Posterior cingulate gyrus (tissue), 11 donors: ENCODE results near the gene UHRF1.

Experiments
- DNase-seq, 10 donors: peaks; one replicate each; pipeline versions ENCODE4 v3.0.0 to v3.0.0-alpha.2; 2020 to 2021; ENCODE audit warnings: mixed read lengths in 3 of 10
- intact Hi-C: fragments of 100-400 bp; cut with DNase I; formaldehyde crosslinking; loops from one replicate; pipeline ENCODE4 v1.15.1; 2023

The UHRF1 gene

DNA sequence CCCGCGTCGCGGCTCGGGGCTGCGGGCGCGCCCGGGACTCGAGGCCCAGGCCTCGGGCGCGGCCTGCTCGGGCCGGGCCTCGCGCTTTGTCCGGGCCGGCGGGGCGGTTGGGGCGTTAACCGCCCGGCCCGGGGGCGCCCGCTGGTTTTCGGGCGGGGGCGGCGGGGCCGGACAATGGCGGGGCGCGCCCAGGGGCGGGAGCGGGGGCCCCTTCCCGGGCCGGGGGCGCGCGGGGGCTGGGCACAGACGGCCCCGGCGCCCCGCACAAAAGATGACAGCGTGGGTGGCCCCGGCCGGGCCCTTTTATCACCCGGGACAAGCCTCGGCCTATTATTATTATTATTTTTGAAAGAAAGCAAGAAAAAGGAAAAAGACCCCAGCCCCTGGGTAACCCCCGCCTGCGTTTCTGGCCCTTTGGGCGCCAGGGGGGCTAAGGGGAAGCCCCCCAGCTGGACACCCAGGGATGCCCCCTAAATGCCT, 60.0 kb downstream of the UHRF1 start:
- no peak for DNase-seq
- intact Hi-C loops = loop anchor here (5.0 kb wide), 1 partner anchor 62 kb away; the partner anchor contains the start of gene UHRF1

DNA sequence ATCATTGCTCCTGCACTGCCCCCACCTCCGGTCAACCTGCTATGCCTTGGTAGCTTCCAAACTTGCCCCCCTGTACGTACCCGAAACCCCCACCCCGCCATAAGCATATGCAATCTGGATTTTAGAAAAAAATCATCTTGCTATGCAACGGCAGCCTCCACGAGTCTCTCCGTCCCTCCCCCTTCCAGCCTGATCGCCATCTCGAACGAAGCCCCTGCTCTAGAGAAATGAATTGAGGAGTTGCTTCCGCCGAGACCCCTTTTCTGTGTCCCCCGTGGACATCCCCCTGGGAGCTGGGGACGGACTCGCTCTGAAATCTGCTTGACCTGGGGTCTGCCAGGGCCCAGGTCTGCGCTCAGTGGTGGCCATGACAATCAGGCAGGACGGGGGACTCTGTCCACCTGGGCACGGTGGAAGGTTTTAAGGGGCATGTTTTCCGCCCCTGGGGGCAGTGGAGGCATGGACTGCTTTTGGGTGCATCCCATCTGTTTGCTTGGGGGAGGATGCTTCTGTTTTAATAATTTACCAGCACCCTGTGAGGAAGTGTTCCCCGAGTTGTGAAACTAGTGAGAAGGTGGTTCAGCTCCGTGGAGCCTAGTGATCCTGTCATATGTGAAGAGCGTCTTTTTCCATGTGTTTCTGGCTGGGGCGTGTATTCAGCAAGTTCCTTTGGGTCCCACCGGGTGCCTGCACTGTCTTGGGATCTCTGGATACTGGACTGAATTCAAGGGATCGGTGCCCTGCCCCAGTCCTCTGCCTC, 60.7 kb downstream of the UHRF1 start:
- intact Hi-C loops = loop anchor here (5.0 kb wide), 2 partner anchors 62 to 63 kb away; partner anchors contain the start of gene UHRF1
- DNase-seq = no peak

DNA sequence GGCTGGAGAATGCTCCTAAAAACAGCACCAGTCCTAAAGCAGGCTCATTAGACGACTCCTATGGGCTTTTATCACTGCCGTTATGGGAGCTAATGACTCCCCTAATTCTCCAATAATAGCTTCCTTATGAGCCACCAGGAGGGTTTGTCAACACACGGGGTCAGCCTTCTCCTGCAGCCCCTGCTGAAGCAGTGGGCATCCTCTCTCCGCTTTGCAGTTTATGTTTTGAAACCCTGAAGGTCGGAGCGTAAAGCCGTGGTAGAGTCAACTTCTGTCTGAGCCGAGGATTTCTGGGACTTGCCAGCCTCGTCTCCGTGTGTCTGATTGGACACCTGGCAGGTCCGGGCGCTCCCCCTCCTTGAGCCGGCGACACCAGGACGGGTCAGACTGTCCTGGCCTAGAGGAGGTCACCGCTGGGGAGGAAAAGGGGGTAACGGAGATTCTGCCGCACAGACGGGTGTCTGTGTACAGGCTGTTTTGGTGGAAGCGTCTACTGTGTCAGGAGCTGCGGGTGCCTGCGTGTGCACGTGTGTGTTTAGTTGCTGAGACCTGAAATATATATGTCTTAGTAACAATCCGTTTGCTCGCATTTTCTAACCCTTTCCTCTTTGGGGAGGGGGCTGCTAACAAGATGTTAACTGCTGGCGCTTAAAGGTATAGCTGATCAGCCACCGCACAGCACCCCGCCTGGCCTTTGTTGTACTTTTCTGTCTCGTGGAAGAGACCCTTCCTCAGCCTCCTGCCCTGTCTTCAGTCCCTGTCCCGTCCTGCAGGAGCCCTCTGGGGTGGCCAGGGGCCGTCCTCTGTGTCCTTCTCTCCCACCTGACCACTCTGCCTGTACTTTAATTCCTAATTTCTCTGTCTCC, 61.5 kb downstream of the UHRF1 start:
- DNase-seq = peak in 1 of 10 donors; percentile 84
- intact Hi-C loops = loop anchor here (5.0 kb wide), 1 partner anchor 62 kb away; no protein-coding TSS in a partner anchor

- DNase-seq = peak in 1 of 10 donors; percentile 81
- intact Hi-C loops = loop anchor here (5.0 kb wide), 1 partner anchor 61 kb away; no protein-coding TSS in a partner anchor
Measured at GRCh38 chr19:4971424-4971793, 62.1 kb downstream of the UHRF1 start.

GRCh38 chr19:4971816-4972495, 62.7 kb downstream of the UHRF1 start:
- intact Hi-C loops = loop anchor here (5.0 kb wide), 1 partner anchor 60 kb away; no protein-coding TSS in a partner anchor
- DNase-seq = no peak

- DNase-seq = peak in 1 of 10 donors; percentile 79
- intact Hi-C loops = loop anchor here (5.0 kb wide), 1 partner anchor 60 kb away; no protein-coding TSS in a partner anchor
Measured at GRCh38 chr19:4972509-4973230, 63.4 kb downstream of the UHRF1 start.

DNA sequence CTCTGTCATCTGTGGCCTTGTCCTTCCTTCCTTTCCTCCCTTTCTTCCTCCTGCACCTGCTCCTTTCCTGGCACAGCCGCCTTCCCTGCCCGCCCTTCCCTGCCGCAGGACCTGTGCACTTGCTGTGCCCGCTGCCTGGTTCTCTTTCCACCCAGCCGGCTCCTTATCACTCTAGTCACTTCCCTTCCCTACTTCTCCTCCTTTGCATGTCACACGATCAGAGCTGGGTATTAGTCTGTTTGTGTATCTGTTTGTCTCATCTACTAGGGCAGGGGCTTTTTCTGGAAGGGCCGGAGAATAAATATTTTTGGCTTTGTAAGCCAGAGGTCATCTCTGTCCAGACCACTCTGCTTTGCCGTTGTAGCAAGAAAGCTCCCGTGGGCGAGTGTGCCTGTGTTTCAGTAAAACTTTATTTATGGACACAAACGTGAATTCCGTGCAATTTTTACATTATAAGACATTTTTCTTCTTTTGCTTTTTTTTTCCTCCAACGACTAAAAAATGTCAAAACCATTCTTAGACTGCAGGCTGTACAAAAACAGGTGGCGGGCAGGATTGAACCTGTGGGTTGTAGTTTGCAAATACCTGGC, 65.7 kb downstream of the UHRF1 start:
- DNase-seq = no peak
- intact Hi-C loops = loop anchor here (5.0 kb wide), 2 partner anchors 47 to 57 kb away; no protein-coding TSS in a partner anchor

GRCh38 chr19:4975601-4976000, 66.3 kb downstream of the UHRF1 start:
- DNase-seq = peak in 1 of 10 donors; percentile 58
- intact Hi-C loops = loop anchor here (5.0 kb wide), 1 partner anchor 47 kb away; no protein-coding TSS in a partner anchor

- DNase-seq = peak in 6 of 10 donors; percentile 37 to 86 (median 56)
- intact Hi-C loops = loop anchor here (5.0 kb wide), 1 partner anchor 46 kb away; no protein-coding TSS in a partner anchor
Measured at GRCh38 chr19:4976401-4977298, 67.3 kb downstream of the UHRF1 start.

GRCh38 chr19:4977299-4978174, 68.2 kb downstream of the UHRF1 start:
- peak in 2 of 10 donors; percentile 54 to 84 for DNase-seq
- intact Hi-C loops = loop anchor here (5.0 kb wide), 1 partner anchor 45 kb away; no protein-coding TSS in a partner anchor

- intact Hi-C loops = loop anchor here (5.0 kb wide), 1 partner anchor 43 kb away; no protein-coding TSS in a partner anchor
- DNase-seq = peak in 1 of 10 donors; percentile 55
Measured at GRCh38 chr19:4979211-4979807, 70.0 kb downstream of the UHRF1 start.

GRCh38 chr19:4980067-4980466, 70.8 kb downstream of the UHRF1 start:
- DNase-seq = peak in 1 of 10 donors; percentile 2
- intact Hi-C loops = no loop called here

DNA sequence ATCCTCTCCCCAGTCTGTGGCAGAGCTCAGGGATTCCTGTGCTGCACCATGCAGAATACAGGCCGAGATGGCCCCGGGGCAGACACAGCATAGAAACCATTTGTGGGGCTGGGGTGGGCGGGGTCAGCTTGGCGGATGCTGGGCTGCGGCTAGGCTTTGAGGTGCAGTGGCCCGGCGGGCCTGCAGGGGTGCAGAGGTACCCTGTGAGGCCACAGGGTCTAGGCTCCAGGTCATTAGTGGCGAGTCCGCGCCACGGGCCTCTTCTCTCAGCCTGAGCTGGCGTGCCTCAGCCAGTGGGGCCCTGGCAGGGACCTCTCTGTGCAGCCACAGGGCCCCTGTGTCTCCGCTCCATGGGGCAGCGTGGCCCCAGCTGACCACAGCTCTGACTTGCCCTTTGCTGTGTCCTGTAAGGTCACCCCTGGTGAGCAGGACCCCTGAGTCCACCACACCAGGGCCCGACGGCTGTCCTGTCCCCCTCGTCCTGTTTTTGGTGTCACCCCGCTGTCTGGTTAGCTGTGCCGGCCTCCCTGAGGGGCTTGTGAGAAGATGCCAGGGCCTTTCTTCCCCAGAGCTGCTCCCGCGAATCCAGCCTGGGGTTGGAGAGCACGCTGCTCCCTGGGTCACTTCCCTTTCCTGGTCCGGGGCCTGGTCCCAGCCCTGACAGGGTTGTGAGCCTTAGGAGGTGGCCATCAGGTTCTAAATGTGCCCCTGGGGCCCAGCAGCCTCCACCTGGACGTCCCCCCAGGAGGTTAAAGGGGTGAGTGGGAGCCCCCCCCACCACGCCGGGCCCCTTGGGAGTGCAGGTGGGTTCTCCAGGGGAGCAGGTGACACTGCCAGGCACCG, 71.8 kb downstream of the UHRF1 start:
- DNase-seq = peak in 1 of 10 donors; percentile 70
- intact Hi-C loops = no loop called here

- peak in 1 of 10 donors; percentile 74 for DNase-seq
- intact Hi-C loops = no loop called here
Measured at GRCh38 chr19:4981681-4981958, 72.3 kb downstream of the UHRF1 start.

- DNase-seq = peak in 2 of 10 donors; percentile 53 to 59
- intact Hi-C loops = no loop called here
Measured at GRCh38 chr19:4983346-4984105, 74.2 kb downstream of the UHRF1 start.
